Esophagus muscularis mucosa (tissue), 4 donors: ENCODE data around the gene SLC27A1. TPM values are rescaled to one million over a fixed set of nuclear protein-coding genes. Genes with fewer than 3 reads are reported as not detected.
A peak's percentile ranks its signal among the peaks of the same experiment; 100 is the strongest.

ENCODE experiments used
- DNase-seq: peaks from one replicate; pipeline ENCODE4 v3.0.0-alpha.2; 2017; ENCODE audit errors: extremely low spot score
- H3K27ac ChIP-seq, 4 donors: fragments of 200-600 bp; sonication (generic); replicated peaks in 1 of 4; 1 replicate in 3 of 4; 2 replicates in 1 of 4; pipeline ENCODE4 v1.5.1; 2016 to 2019; ENCODE audit warnings: mild to moderate bottlenecking in 1 of 4
- H3K27me3 ChIP-seq, 4 donors: fragments of 200-600 bp; sonication (generic); one replicate each; pipeline versions ENCODE4 v1.5.1 to v1.6.0; 2016 to 2019
- H3K36me3 ChIP-seq, 4 donors: fragments of 200-600 bp; sonication (generic); one replicate each; pipeline ENCODE4 v1.5.1; 2016 to 2019
- H3K4me1 ChIP-seq, 4 donors: fragments of 200-600 bp; sonication (generic); one replicate each; pipeline ENCODE4 v1.5.1; 2016 to 2019
- H3K4me3 ChIP-seq, 4 donors: fragments of 200-600 bp; sonication (generic); 1 replicate in 2 of 4; 2 replicates in 2 of 4; pipeline ENCODE4 v1.5.1; 2016 to 2019; ENCODE audit warnings: mild to moderate bottlenecking in 4 of 4, moderate library complexity in 1 of 4
- H3K9me3 ChIP-seq, 4 donors: fragments of 200-600 bp; sonication (generic); 1 replicate in 3 of 4; 2 replicates in 1 of 4; pipeline ENCODE4 v1.5.1; 2016 to 2019
- CTCF ChIP-seq, 3 experiments: fragments of 200-600 bp in 2 of 3; fragments of 450-650 bp in 1 of 3; sonication (generic) in 2 of 3; IDR thresholded peaks; one replicate each; pipeline ENCODE4 v1.5.1; 2017 to 2019; ENCODE audit warnings: antibody characterized with exemption in 3 of 3, mild to moderate bottlenecking in 2 of 3, moderate library complexity in 1 of 3
- EP300 ChIP-seq: sonication (generic); formaldehyde crosslinking; IDR thresholded peaks from one replicate; pipeline ENCODE4 v1.6.1; 2017; ENCODE audit warnings: antibody characterized with exemption
- POLR2A ChIP-seq: fragments of 450-650 bp; IDR thresholded peaks from one replicate; pipeline ENCODE4 v1.6.1; 2017; ENCODE audit warnings: antibody characterized with exemption, moderate library complexity, mild to moderate bottlenecking, low read depth
- POLR2AphosphoS5 ChIP-seq, 2 donors: sonication (generic); formaldehyde crosslinking; IDR thresholded peaks; one replicate each; pipeline ENCODE4 v1.6.1; 2017; ENCODE audit warnings: antibody characterized with exemption in 2 of 2
- WGBS: methylation state at CpG from one replicate; pipeline ENCODE4 v1.1.5; 2018; 5-methylcytosine and 5-hydroxymethylcytosine counted together
- intact Hi-C: fragments of 100-400 bp; cut with DNase I; formaldehyde crosslinking; loops from one replicate; pipeline ENCODE4 v1.15.1; 2023
- total RNA-seq, 4 donors: library from RNA; depleted of rRNA; stranded (reverse); fragments of >200 nt; gene quantifications; one replicate each; pipeline versions ENCODE4 v1.1.0 to v1.2.1, GENCODE V29; 2016

The SLC27A1 gene
- total RNA-seq, 4 donors from 2014 or later, result 15.9 to 26.1 (median 19.4) TPM

GRCh38 chr19:17520865-17521264 lies 50.5 kb downstream of the SLC27A1 start:
- WGBS, result 93% methylated on average over 10 of the region's 25 CpGs
- Histone ChIP-seq H3K4me1 (peaks cover 7 to 13% (median 9%) of the 10 kb centered on the region in 4 donors), H3K4me3 (no peak overlapping the region), H3K27ac (no peak overlapping the region), H3K36me3 (peaks cover 19 to 56% (median 46%) of the 10 kb centered on the region in 4 donors), H3K9me3 (peaks cover 0 to 16% (median 7%) of the 10 kb centered on the region in 4 donors), H3K27me3 (peaks cover 0 to 23% (median 3%) of the 10 kb centered on the region in 4 donors)
- TF ChIP-seq CTCF (IDR thresholded peaks at IDR 0.05) (no peak), EP300 (no peak), POLR2AphosphoS5 (IDR thresholded peaks at IDR 0.05) (no peak)
- intact Hi-C loops, result no loop called here
- no peak for DNase-seq

GRCh38 chr19:17522988-17523872 lies 52.9 kb downstream of the SLC27A1 start:
- no peak for DNase-seq
- WGBS, result 53% methylated on average over 24 of the region's 24 CpGs
- Histone ChIP-seq H3K9me3 (peaks cover 0 to 5% (median under 1%) of the 10 kb centered on the region in 4 donors), H3K36me3 (peaks cover 3 to 33% (median 25%) of the 10 kb centered on the region in 4 donors), H3K27me3 (peaks cover 0 to 45% (median 3%) of the 10 kb centered on the region in 4 donors), H3K27ac (peak overlapping the region in 3 of 4 donors; percentile 21 to 35 (median 25)), H3K4me3 (no peak overlapping the region), H3K4me1 (peaks cover 7 to 13% (median 9%) of the 10 kb centered on the region in 4 donors)
- intact Hi-C loops, result no loop called here
- TF ChIP-seq POLR2A (no peak), EP300 (no peak), CTCF (IDR thresholded peaks at IDR 0.05) (no peak), POLR2AphosphoS5 (IDR thresholded peaks at IDR 0.05) (no peak)

GRCh38 chr19:17524651-17525050 lies 54.3 kb downstream of the SLC27A1 start:
- WGBS, result 90% methylated on average over 4 of the region's 4 CpGs
- no peak overlapping the region for H3K4me3 ChIP-seq
- H3K27me3 ChIP-seq, result peaks cover 0 to 59% (median 7%) of the 10 kb centered on the region in 4 donors

GRCh38 chr19:17525141-17525540 lies 54.8 kb downstream of the SLC27A1 start:
- DNase-seq, result no peak
- peaks cover 0 to 64% (median 7%) of the 10 kb centered on the region in 4 donors for H3K27me3 ChIP-seq
- TF ChIP-seq POLR2AphosphoS5 (IDR thresholded peaks at IDR 0.05) (no peak), CTCF (IDR thresholded peaks at IDR 0.05) (no peak), POLR2A (no peak), EP300 (no peak)
- no peak overlapping the region for H3K4me3 ChIP-seq
- 85% methylated on average over 9 of the region's 9 CpGs for WGBS
- H3K4me1 ChIP-seq, result peaks cover 7 to 13% (median 9%) of the 10 kb centered on the region in 4 donors
- intact Hi-C loops, result no loop called here
- peaks cover 0 to 10% (median 5%) of the 10 kb centered on the region in 4 donors for H3K9me3 ChIP-seq
- no peak overlapping the region for H3K27ac ChIP-seq
- peaks cover 0 to 14% (median 11%) of the 10 kb centered on the region in 4 donors for H3K36me3 ChIP-seq

More at GRCh38 chr19:17524651-17525050, 54.3 kb downstream of the SLC27A1 start:
- TF ChIP-seq POLR2A (no peak), POLR2AphosphoS5 (IDR thresholded peaks at IDR 0.05) (no peak), EP300 (no peak), CTCF (IDR thresholded peaks at IDR 0.05) (no peak)
- Histone ChIP-seq H3K4me1 (peaks cover 7 to 13% (median 9%) of the 10 kb centered on the region in 4 donors), H3K36me3 (peaks cover 0 to 19% (median 15%) of the 10 kb centered on the region in 4 donors), H3K9me3 (peaks cover 0 to 10% (median 5%) of the 10 kb centered on the region in 4 donors), H3K27ac (no peak overlapping the region)
- intact Hi-C loops, result no loop called here
- DNase-seq, result no peak
